ENCODE data around the gene MYO6.

The MYO6 gene

GRCh38 chr6:75762063-75762462 lies 13.0 kb downstream of the MYO6 start:
- no peaks in the 10 kb centered on the region for H3K4me1 ChIP-seq (ENCODE audit: control insufficient read depth, insufficient read depth, low read length, unreplicated experiment)
- H3K79me2 ChIP-seq (ENCODE audit: control insufficient read depth, insufficient read depth, low read length, unreplicated experiment): peaks cover 12% of the 10 kb centered on the region
- H3K36me3 ChIP-seq (ENCODE audit: insufficient read depth, low read length): no peaks in the 10 kb centered on the region
- no peaks in the 10 kb centered on the region for H3K27me3 ChIP-seq (ENCODE audit: insufficient read depth, low read length)
- no peak overlapping the region for H2AFZ ChIP-seq (ENCODE audit: low read length, unreplicated experiment)
- H3K27ac ChIP-seq (ENCODE audit: low read depth, low read length): no peak overlapping the region
- H3K4me3 ChIP-seq (ENCODE audit: low read depth, low read length): no peak overlapping the region

DNA sequence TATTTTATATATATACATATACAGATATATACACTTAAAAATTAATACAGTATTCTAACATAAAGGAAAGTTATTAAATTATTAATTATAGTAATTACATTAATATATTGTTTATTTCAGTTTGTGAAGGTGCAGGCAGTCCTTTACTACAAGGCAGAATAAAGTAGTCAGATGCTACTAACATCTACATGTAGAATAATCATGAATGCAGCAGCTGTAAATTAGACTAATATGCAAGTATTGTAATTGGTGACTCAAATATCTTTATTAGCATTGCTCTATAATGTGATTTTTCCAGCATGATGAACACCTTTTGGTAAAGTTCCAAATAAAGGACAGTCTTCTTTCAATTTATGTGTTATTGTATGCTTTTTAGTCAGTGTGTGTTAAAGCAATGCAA lies 17.3 kb downstream of the MYO6 start:
- Histone ChIP-seq H3K27ac (ENCODE audit: low read depth, low read length) (no peak overlapping the region), H3K4me3 (ENCODE audit: low read depth, low read length) (no peak overlapping the region), H2AFZ (ENCODE audit: low read length, unreplicated experiment) (no peak overlapping the region), H3K27me3 (ENCODE audit: insufficient read depth, low read length) (no peaks in the 10 kb centered on the region), H3K79me2 (ENCODE audit: control insufficient read depth, insufficient read depth, low read length, unreplicated experiment) (peaks cover 7% of the 10 kb centered on the region), H3K4me1 (ENCODE audit: control insufficient read depth, insufficient read depth, low read length, unreplicated experiment) (no peaks in the 10 kb centered on the region), H3K36me3 (ENCODE audit: insufficient read depth, low read length) (no peaks in the 10 kb centered on the region)

- H3K79me2 ChIP-seq (ENCODE audit: control insufficient read depth, insufficient read depth, low read length, unreplicated experiment): peaks cover 4% of the 10 kb centered on the region
- no peaks in the 10 kb centered on the region for H3K4me1 ChIP-seq (ENCODE audit: control insufficient read depth, insufficient read depth, low read length, unreplicated experiment)
- H3K27ac ChIP-seq (ENCODE audit: low read depth, low read length): no peak overlapping the region
- H3K4me3 ChIP-seq (ENCODE audit: low read depth, low read length): no peak overlapping the region
- H3K27me3 ChIP-seq (ENCODE audit: insufficient read depth, low read length): no peaks in the 10 kb centered on the region
- H2AFZ ChIP-seq (ENCODE audit: low read length, unreplicated experiment): no peak overlapping the region
- no peaks in the 10 kb centered on the region for H3K36me3 ChIP-seq (ENCODE audit: insufficient read depth, low read length)
Measured at GRCh38 chr6:75770844-75771243, 21.8 kb downstream of the MYO6 start.

GRCh38 chr6:75775219-75775618 lies 26.2 kb downstream of the MYO6 start:
- no peak overlapping the region for H3K27ac ChIP-seq (ENCODE audit: low read depth, low read length)
- no peaks in the 10 kb centered on the region for H3K4me1 ChIP-seq (ENCODE audit: control insufficient read depth, insufficient read depth, low read length, unreplicated experiment)
- H3K79me2 ChIP-seq (ENCODE audit: control insufficient read depth, insufficient read depth, low read length, unreplicated experiment): no peaks in the 10 kb centered on the region

GRCh38 chr6:75776461-75776860 lies 27.4 kb downstream of the MYO6 start:
- Histone ChIP-seq H3K79me2 (ENCODE audit: control insufficient read depth, insufficient read depth, low read length, unreplicated experiment) (no peaks in the 10 kb centered on the region), H3K27me3 (ENCODE audit: insufficient read depth, low read length) (no peaks in the 10 kb centered on the region), H3K4me3 (ENCODE audit: low read depth, low read length) (no peak overlapping the region), H2AFZ (ENCODE audit: low read length, unreplicated experiment) (no peak overlapping the region), H3K36me3 (ENCODE audit: insufficient read depth, low read length) (no peaks in the 10 kb centered on the region), H3K4me1 (ENCODE audit: control insufficient read depth, insufficient read depth, low read length, unreplicated experiment) (no peaks in the 10 kb centered on the region), H3K27ac (ENCODE audit: low read depth, low read length) (no peak overlapping the region)

More at GRCh38 chr6:75775219-75775618, 26.2 kb downstream of the MYO6 start:
- H3K4me3 ChIP-seq (ENCODE audit: low read depth, low read length): no peak overlapping the region
- H3K36me3 ChIP-seq (ENCODE audit: insufficient read depth, low read length): no peaks in the 10 kb centered on the region
- H3K27me3 ChIP-seq (ENCODE audit: insufficient read depth, low read length): no peaks in the 10 kb centered on the region
- H2AFZ ChIP-seq (ENCODE audit: low read length, unreplicated experiment): no peak overlapping the region

DNA sequence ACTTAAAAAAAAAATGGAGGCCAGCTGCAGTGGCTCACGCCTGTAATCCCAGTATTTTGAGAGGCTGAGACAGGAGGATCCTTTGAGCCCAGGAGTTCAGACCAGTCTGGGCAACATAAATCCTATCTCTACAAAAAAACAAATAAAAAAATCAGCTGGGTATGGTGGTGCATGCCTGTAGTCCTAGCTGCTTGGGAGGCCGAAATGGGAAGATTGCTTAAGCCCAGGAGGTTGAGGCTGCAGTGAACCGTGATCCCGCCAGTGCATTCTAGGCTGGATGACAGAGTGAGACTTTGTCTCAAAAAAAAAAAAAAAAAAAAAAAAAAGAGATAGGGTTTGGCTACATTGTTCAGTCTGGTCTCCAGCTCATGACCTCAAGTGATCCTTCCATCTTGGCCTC lies 29.7 kb downstream of the MYO6 start:
- Histone ChIP-seq H3K79me2 (ENCODE audit: control insufficient read depth, insufficient read depth, low read length, unreplicated experiment) (no peaks in the 10 kb centered on the region), H3K27ac (ENCODE audit: low read depth, low read length) (no peak overlapping the region), H2AFZ (ENCODE audit: low read length, unreplicated experiment) (no peak overlapping the region), H3K4me3 (ENCODE audit: low read depth, low read length) (no peak overlapping the region), H3K27me3 (ENCODE audit: insufficient read depth, low read length) (no peaks in the 10 kb centered on the region), H3K36me3 (ENCODE audit: insufficient read depth, low read length) (no peaks in the 10 kb centered on the region), H3K4me1 (ENCODE audit: control insufficient read depth, insufficient read depth, low read length, unreplicated experiment) (peaks cover 10% of the 10 kb centered on the region)

- H3K4me3 ChIP-seq (ENCODE audit: low read depth, low read length): no peak overlapping the region
Measured at GRCh38 chr6:75786152-75786551, 37.1 kb downstream of the MYO6 start.

DNA sequence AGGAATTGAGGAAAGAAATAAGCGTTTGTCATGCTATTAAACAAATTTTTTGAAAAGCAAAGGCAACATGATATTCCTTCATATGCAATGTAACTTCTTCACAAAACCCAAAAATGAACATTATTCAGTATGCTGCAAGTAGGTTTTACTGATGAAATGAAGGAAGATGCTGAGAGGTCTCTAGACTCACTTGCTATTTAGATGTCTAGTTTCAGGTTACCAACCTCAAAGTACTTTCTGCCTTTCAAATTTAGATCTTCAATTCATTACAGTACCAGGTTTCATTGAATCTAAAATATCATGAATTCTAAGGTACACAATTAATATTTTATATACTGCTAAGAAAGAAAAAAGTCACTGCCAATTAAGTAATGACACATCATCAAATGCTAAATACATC lies 39.9 kb downstream of the MYO6 start:
- H3K36me3 ChIP-seq (ENCODE audit: insufficient read depth, low read length): no peaks in the 10 kb centered on the region

More at GRCh38 chr6:75786152-75786551, 37.1 kb downstream of the MYO6 start:
- Histone ChIP-seq H3K27me3 (ENCODE audit: insufficient read depth, low read length) (no peaks in the 10 kb centered on the region), H3K36me3 (ENCODE audit: insufficient read depth, low read length) (no peaks in the 10 kb centered on the region), H3K79me2 (ENCODE audit: control insufficient read depth, insufficient read depth, low read length, unreplicated experiment) (no peaks in the 10 kb centered on the region), H3K4me1 (ENCODE audit: control insufficient read depth, insufficient read depth, low read length, unreplicated experiment) (peaks cover 10% of the 10 kb centered on the region), H2AFZ (ENCODE audit: low read length, unreplicated experiment) (no peak overlapping the region), H3K27ac (ENCODE audit: low read depth, low read length) (no peak overlapping the region)

DNA sequence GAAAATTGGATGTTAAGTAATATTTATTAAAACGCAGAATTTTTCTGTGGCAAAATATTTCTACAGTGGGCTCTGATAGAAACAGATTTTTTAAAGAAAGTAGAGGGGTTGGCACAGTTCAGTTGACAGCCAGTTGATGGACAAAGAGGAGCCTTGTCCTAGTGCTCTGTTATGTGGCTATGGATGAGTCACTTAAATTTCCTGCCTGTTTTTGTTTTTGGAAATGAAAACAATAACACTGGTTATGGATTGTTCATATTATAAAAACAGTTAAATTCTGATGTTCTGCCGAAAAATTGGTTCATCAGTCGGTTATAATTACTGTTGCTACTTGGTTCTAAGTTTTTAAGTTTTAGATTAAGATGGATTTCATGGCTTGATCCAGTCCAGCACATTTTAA lies 42.8 kb downstream of the MYO6 start:
- Histone ChIP-seq H3K27ac (ENCODE audit: low read depth, low read length) (0 out of 2 replicates have a peak overlapping the region, but pooled peaks have one; percentile 18), H3K27me3 (ENCODE audit: insufficient read depth, low read length) (no peaks in the 10 kb centered on the region), H2AFZ (ENCODE audit: low read length, unreplicated experiment) (no peak overlapping the region), H3K79me2 (ENCODE audit: control insufficient read depth, insufficient read depth, low read length, unreplicated experiment) (peaks cover 3% of the 10 kb centered on the region), H3K36me3 (ENCODE audit: insufficient read depth, low read length) (no peaks in the 10 kb centered on the region), H3K4me3 (ENCODE audit: low read depth, low read length) (peak overlapping the region; percentile 36; the same call in 1 of the 2 replicates), H3K4me1 (ENCODE audit: control insufficient read depth, insufficient read depth, low read length, unreplicated experiment) (peaks cover 18% of the 10 kb centered on the region)

More for the DNA sequence above, 39.9 kb downstream of the MYO6 start:
- no peaks in the 10 kb centered on the region for H3K79me2 ChIP-seq (ENCODE audit: control insufficient read depth, insufficient read depth, low read length, unreplicated experiment)
- H3K27ac ChIP-seq (ENCODE audit: low read depth, low read length): no peak overlapping the region
- H3K27me3 ChIP-seq (ENCODE audit: insufficient read depth, low read length): no peaks in the 10 kb centered on the region
- peaks cover 11% of the 10 kb centered on the region for H3K4me1 ChIP-seq (ENCODE audit: control insufficient read depth, insufficient read depth, low read length, unreplicated experiment)
- no peak overlapping the region for H2AFZ ChIP-seq (ENCODE audit: low read length, unreplicated experiment)
- no peak overlapping the region for H3K4me3 ChIP-seq (ENCODE audit: low read depth, low read length)

DNA sequence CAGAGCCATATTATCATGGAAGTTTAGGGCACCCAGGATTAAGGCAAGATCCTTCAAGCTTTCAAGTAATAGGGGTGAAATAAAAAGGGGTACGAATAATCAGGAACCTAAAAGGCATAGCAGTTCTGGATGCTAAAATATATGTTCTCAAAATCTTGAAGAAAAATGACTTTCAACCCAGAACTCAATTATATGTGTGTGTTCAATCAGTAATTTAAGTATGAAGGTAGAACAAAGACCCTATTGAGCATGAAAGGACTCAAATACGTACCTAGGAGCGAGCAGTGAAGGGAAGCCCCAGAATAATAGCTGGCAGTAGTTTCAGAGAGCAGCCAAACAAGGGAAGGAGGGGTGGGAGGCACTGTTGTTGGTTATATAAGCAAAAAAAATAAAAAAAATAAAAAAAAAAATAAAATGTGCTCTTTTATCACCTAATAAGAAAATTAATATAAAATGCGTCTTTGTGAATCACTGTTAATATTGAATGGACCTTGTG lies 45.4 kb downstream of the MYO6 start:
- Histone ChIP-seq H3K36me3 (ENCODE audit: insufficient read depth, low read length) (no peaks in the 10 kb centered on the region), H3K27ac (ENCODE audit: low read depth, low read length) (no peak overlapping the region), H3K79me2 (ENCODE audit: control insufficient read depth, insufficient read depth, low read length, unreplicated experiment) (peaks cover 3% of the 10 kb centered on the region), H2AFZ (ENCODE audit: low read length, unreplicated experiment) (no peak overlapping the region), H3K4me1 (ENCODE audit: control insufficient read depth, insufficient read depth, low read length, unreplicated experiment) (peaks cover 18% of the 10 kb centered on the region), H3K4me3 (ENCODE audit: low read depth, low read length) (no peak overlapping the region), H3K27me3 (ENCODE audit: insufficient read depth, low read length) (no peaks in the 10 kb centered on the region)

DNA sequence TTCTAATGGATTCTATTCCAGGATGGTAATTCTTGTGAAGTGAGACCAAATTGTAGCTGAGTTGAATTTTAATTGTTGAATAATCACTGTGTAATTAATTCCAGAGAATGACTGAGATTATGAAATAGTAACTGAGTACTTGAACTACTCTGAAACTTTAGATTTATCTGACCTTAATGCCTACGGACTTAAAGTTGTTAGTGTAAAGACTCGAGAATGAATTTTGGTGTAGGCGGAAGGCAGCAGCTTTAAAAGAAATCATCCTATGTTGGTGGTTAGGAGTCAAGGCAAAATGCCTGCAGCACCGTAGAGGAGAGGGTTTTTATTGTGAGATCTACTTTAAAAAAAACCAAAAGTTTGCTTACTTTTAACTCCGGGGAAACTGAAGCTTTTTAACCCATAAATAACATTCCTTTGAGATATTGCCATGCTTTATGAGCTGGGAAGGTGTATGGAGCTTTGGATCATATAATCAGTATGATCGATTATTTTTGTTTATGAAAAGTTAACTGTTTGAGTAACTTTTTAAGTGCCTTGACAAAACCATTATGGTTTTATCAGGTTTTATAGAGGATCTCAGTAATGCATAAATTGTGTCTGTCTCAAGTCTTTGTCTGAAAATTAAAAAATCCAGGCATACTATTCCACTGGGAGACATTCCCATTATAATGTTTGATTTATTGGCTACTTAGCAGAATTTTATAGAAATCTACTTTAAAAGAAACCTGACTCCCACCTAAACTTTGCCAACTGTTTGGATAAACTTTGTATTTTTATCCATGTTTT lies 46.1 kb downstream of the MYO6 start:
- peaks cover 3% of the 10 kb centered on the region for H3K79me2 ChIP-seq (ENCODE audit: control insufficient read depth, insufficient read depth, low read length, unreplicated experiment)
- no peak overlapping the region for H2AFZ ChIP-seq (ENCODE audit: low read length, unreplicated experiment)
- H3K27me3 ChIP-seq (ENCODE audit: insufficient read depth, low read length): no peaks in the 10 kb centered on the region
- no peaks in the 10 kb centered on the region for H3K36me3 ChIP-seq (ENCODE audit: insufficient read depth, low read length)
- H3K4me3 ChIP-seq (ENCODE audit: low read depth, low read length): peak overlapping the region; percentile 37; the same call in 1 of the 2 replicates
- no peak overlapping the region for H3K27ac ChIP-seq (ENCODE audit: low read depth, low read length)
- H3K4me1 ChIP-seq (ENCODE audit: control insufficient read depth, insufficient read depth, low read length, unreplicated experiment): peaks cover 18% of the 10 kb centered on the region

Data from ACC112 (cell line).